Measurements from ENCODE around the gene CHD6.
"Not testable (repeated sequence)": the region's sequence is repeated elsewhere in the genome, so short reads cannot be mapped to it uniquely, and the experiment has no call there.

CHD6 gene

DNA sequence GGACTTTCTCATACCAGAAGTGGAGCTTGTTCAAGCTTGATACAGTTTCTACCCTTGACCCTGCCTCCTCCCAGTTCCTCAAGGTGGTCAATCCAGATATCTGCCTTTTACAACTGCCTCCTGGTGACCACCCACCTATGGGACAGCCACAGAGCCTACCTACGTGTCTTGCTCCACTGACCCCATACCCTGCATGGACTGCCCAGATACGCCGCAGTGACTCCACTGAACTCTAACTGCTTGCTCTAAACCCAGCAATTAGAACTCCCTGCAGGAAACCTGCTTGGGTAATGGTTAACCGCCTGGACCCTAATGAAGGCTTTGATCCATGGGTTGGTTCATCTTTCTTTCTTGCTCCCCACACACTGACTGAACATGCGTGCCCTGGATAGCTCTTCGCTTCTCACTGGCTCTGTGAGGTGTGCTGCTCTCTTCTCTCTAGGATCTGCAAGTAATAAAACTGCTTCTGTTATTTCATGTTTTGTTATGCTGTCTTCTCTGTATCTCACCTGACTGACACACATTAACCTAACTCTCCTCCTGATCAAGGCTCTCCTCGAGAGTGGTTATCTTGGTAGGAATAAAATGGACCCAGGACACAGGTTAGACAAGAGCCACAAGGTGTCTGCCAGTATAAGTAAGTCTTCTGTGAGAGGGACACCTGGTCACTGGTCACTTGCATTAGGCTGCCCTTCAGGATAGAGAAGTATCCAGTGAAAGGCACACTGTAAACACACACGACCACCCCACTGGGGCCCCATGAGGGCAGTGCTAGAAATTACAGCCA lies 79.2 kb downstream of the CHD6 start:
- DNase-seq, result no peak

GRCh38 chr20:41537865-41538264 lies 80.3 kb downstream of the CHD6 start:
- no peak for DNase-seq

DNA sequence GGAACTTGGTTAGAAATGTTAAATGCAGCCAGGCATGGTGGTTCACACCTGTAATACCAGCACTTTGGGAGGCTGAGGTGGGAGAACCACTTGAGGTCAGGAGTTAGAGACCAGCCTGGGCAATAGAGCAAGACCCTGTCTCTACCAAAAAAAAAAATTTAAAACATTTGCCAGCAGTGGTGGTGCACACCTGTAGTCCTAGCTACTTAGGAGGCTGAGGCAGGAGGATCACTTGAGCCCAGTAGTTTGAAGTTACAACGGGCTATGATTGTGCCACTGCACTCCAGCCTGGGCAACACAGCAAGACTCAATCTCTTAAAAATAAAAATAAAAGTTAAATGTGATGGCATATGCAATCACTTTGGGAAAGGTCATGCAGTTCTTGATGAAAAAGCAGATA lies 82.6 kb downstream of the CHD6 start:
- DNase-seq, result not testable (repeated sequence)

DNA sequence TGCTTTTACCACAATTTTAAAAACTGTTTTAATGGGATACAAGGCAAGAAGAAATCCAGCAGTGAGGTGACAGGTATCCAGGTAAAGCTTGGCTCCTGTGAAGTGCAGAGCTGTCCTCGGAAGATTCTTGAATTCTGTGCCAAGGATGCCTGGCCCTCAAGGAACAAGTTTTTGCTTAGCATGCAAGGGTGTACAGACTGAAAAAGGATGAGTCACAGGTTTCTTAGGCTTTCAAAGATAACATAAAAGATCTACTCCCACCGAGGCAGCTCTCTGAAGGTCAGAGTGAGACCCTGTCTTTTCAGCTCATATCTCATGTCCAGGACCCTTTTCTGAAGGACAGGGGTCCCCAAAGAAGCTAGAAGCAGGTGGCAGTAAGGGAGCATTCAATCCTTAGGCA lies 83.3 kb downstream of the CHD6 start:
- DNase-seq, result no peak

GRCh38 chr20:41534170-41534569 lies 84.0 kb downstream of the CHD6 start:
- DNase-seq, result no peak

DNA sequence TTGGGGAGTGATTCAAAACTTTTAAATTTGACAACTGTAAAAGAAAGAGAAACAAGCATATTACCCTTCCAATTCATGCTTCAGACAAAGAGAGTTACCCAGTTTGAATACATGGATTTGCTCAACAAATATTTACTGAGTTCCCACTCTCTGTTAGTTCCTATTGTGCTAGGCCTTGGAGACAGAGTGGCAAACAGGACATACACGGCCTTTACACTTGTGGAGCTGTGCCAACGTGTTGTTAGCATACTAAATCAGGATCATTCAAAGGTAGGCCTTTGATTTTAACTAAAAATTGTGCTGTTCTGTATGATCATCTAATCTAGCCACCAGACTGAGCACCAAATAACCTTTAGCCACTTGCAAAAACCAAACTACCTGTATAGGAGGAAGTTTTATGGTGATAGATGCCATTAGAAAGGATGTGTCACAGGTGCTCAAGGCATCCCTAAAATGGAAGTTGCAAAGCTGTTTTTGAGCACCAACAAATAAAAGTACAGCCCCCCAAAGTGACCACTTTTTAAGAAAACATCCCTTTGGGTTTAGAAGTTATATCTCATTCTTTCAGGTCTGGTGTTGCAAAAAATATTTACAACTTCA lies 84.5 kb downstream of the CHD6 start:
- no peak for DNase-seq

GRCh38 chr20:41532935-41533334 lies 85.2 kb downstream of the CHD6 start:
- DNase-seq, result no peak

- no peak for DNase-seq
Measured at GRCh38 chr20:41531518-41532275, 86.5 kb downstream of the CHD6 start.

DNA sequence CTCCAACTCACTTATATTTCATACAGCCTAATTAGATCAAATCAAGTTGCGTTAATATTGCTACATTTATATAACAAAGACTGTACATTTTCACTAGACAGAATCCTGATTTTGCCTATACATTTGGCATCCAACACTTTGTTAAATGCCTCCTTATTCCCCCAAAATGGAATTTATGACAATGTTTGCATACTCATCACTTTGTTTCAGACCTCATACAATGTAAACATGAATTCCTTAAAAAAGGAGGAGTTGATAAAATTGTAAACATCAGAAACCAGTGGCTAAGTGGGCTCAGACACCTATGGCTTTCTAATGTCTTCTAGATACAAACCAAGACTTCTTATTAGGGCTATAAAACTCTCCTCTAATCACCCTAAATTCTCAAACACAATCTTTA lies 87.3 kb downstream of the CHD6 start:
- DNase-seq, result no peak

- DNase-seq, result no peak
Measured at GRCh38 chr20:41526327-41526726, 91.8 kb downstream of the CHD6 start.

GRCh38 chr20:41524980-41525613 lies 93.1 kb downstream of the CHD6 start:
- DNase-seq, result no peak

GRCh38 chr20:41523857-41524256 lies 94.3 kb downstream of the CHD6 start:
- DNase-seq, result no peak

DNA sequence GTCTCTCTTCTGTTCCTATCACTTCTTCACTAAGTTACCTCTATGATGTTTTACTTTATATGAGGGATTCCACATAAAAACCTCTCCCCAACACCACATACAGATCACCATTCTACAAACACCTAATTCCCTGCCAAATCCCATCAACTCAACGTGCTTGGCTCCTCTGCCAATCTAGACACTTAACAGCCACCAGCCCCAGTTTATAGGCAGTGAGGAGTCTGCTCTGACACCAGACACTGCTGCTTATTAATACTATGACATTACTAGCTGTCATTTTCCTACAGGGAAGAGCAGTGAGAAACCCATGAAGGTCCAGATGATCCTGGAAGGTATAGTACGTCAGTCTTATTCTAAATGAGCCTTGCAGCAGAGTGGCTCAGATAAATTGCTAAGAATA lies 104.3 kb downstream of the CHD6 start:
- no peak for DNase-seq

- DNase-seq, result no peak
Measured at GRCh38 chr20:41512624-41513023, 105.6 kb downstream of the CHD6 start.

DNA sequence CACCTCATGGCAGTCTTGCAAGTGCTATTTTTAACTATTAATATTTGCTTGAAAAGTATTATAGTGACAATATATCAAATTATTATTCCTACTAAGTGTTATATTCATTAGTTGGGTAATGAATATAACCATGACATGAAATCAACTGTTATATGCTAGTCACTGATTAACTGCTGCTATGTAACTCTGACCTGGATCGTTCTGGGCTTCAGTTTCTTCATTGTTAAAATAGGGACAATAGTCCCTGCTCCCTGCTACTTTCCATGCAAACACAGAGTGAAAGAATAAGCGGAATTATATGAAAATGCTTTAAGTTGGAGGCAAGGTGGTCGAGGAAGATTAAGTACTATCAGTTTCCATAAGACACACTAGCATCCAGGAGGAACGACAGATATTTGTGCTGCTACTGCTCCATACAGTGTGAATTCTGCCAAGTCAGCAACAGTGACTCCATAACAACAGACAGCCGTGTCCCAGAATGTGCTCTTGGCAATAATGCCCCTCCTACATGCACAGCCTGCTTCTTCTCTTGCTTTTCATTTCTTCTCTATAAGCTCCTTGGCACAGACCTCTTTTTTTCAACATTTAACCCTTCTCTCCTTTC lies 107.2 kb downstream of the CHD6 start:
- no peak for DNase-seq

GRCh38 chr20:41510224-41510623 lies 108.0 kb downstream of the CHD6 start:
- no peak for DNase-seq

GRCh38 chr20:41509316-41510200 lies 108.6 kb downstream of the CHD6 start:
- peak; percentile 10 for DNase-seq

DNA sequence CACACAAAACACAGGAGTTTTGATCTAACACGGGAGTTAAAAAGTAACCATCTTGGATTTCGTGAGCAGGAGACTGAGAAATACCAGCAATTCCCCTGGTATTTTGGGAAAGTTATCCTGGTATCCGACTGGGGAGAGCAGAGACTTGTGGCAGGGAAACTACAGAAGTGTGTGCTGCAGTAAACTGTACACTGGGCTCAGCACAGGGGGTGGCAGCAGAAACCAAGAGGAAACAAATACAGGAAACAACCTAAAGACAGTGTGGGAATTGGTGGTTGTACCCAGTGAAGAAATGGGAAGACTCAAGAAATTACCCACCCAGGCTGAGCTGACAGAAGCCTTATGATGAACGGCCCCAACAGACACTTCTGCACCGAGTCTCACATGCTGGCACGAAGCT lies 109.8 kb downstream of the CHD6 start:
- no peak for DNase-seq

DNA sequence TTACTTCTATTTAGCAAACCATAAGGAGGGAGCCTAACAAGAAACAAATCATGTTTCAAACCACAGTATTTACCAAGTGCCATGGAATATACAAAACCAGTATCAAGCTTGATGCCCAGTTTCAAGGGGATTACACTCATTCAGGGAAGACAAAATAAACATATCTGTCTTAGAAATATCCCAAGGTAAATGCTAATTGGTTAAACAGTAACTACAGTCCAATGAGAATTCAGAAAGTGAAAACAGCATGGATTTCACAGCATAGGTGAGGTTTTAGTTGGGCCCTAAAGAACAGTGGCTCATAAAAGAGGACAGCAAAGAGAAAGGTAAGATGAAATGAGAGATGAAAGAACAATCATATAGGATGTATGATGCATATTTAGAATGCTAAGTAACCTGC lies 110.3 kb downstream of the CHD6 start:
- no peak for DNase-seq

DNA sequence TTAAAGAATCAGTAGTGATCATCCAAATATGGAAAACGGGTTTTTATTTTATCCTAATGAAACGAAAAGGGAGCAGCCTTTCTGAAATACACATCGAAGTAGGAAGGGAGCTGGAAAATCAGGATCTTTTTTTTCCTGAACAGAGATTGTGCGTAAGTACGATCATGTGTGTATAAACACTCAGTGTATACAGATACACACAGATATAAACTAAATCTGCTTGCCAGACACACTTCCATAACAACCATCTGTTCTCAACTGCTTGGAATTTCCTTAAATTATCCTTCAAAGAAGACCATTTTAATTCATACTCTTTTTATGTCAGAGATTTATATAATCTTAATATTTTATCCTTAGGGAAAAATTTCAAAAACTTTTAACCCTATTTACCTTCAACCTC lies 110.7 kb downstream of the CHD6 start:
- no peak for DNase-seq

- no peak for DNase-seq
Measured at GRCh38 chr20:41506192-41506915, 111.8 kb downstream of the CHD6 start.
